BLaER1 (cell line): Measurements from ENCODE around the gene TXNDC5.

Experiments
- H3K27ac ChIP-seq: shearing (Covaris generic); formaldehyde crosslinking; 2 replicates; pipeline ENCODE4 v1.8.1; 2022
- H3K27me3 ChIP-seq: shearing (Covaris generic); formaldehyde crosslinking; 2 replicates; pipeline ENCODE4 v1.8.1; 2022
- H3K36me3 ChIP-seq: shearing (Covaris generic); formaldehyde crosslinking; 2 replicates; pipeline ENCODE4 v1.8.1; 2022
- H3K4me1 ChIP-seq: shearing (Covaris generic); formaldehyde crosslinking; 2 replicates; pipeline ENCODE4 v1.8.1; 2022
- H3K4me2 ChIP-seq: shearing (Covaris generic); formaldehyde crosslinking; 2 replicates; pipeline ENCODE4 v1.8.1; 2022
- H3K4me3 ChIP-seq: shearing (Covaris generic); formaldehyde crosslinking; 2 replicates; pipeline ENCODE4 v1.8.1; 2022
- H3K9ac ChIP-seq: shearing (Covaris generic); formaldehyde crosslinking; 2 replicates; pipeline ENCODE4 v1.8.1; 2022
- H3K9me3 ChIP-seq: shearing (Covaris generic); formaldehyde crosslinking; 2 replicates; pipeline ENCODE4 v1.8.1; 2022
- H4K20me1 ChIP-seq: shearing (Covaris generic); formaldehyde crosslinking; 2 replicates; pipeline ENCODE4 v1.8.1; 2022
- Cebpa-rat ChIP-seq: shearing (Covaris generic); IDR thresholded peaks from 2 replicates; pipeline ENCODE4 v1.8.1; 2022

The TXNDC5 gene

DNA sequence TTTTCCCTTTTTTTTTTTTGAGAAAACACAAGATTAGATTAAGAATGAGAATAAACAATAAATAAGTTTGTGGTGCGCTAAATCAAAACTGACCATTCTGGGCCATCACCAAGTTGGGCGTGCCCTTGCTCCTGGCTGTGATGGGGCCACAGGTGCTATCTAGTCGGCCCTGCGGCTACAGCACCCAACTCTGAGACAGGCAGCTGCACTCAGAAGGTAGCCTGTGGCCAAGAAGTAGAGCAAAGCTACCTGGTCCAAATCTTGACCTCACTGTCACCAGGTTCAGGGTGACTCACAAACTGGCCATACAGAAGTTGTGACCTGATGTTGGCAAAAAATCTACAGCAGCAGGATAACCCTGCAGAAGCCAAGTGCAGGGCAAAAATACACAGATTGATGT is 3.4 kb downstream of the TXNDC5 start:
- peaks cover 49% of the 10 kb centered on the region for H3K36me3 ChIP-seq
- H3K27me3 ChIP-seq = no peaks in the 10 kb centered on the region
- peaks cover 74% of the 10 kb centered on the region for H4K20me1 ChIP-seq
- no peak overlapping the region for H3K4me3 ChIP-seq
- H3K27ac ChIP-seq = no peak overlapping the region
- peaks cover 29% of the 10 kb centered on the region for H3K4me1 ChIP-seq
- H3K9ac ChIP-seq = no peak overlapping the region
- H3K9me3 ChIP-seq = no peaks in the 10 kb centered on the region
- TF ChIP-seq Cebpa-rat = no peak
- H3K4me2 ChIP-seq = no peak overlapping the region

DNA sequence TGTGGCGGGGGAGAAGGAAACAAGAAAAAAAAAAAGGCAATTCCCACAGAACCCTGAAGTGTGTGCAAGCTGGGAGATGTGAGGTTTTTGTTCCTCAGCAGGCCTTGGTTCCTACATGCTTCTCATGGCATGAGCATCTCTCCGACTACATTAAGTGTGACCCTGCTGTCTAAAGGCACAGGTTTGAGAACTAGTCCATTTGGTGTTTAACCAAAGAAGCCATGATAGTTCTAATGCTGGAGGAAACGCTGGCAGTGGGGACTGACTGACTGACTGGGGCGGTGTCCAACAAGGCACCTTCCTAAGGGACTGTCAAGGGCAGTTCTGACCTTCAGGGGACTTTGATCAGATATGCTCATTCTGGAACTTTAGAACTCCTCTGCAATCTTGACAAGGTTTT is 3.8 kb downstream of the TXNDC5 start:
- peaks cover 78% of the 10 kb centered on the region for H4K20me1 ChIP-seq
- H3K9ac ChIP-seq = no peak overlapping the region
- peaks cover 53% of the 10 kb centered on the region for H3K36me3 ChIP-seq
- H3K27ac ChIP-seq = no peak overlapping the region
- H3K4me1 ChIP-seq = peaks cover 29% of the 10 kb centered on the region
- H3K9me3 ChIP-seq = no peaks in the 10 kb centered on the region
- no peak for TF ChIP-seq Cebpa-rat
- no peaks in the 10 kb centered on the region for H3K27me3 ChIP-seq
- H3K4me3 ChIP-seq = no peak overlapping the region
- no peak overlapping the region for H3K4me2 ChIP-seq

DNA sequence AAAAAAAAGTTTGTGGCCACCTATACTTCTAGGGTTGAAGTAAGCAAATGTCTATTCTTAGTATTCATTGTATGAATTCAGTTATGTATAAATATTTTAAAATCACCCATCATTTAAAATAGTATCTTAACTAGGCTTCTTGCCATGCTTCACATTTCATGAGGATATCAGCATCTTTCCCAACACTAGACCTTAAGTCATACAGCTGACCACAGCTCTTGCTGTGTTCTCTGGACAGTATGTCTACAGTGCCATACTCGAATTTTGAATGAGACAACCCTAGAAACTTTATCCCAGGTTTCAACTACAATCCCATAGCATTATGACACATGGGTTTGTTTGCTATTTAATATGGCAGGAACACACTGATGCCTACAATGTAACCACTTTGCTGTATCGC is 5.2 kb downstream of the TXNDC5 start:
- Histone ChIP-seq H4K20me1 (peaks cover 91% of the 10 kb centered on the region), H3K9me3 (no peaks in the 10 kb centered on the region), H3K4me2 (no peak overlapping the region), H3K4me3 (no peak overlapping the region), H3K4me1 (peaks cover 22% of the 10 kb centered on the region), H3K9ac (no peak overlapping the region), H3K36me3 (peaks cover 66% of the 10 kb centered on the region), H3K27ac (no peak overlapping the region), H3K27me3 (no peaks in the 10 kb centered on the region)
- no peak for TF ChIP-seq Cebpa-rat

DNA sequence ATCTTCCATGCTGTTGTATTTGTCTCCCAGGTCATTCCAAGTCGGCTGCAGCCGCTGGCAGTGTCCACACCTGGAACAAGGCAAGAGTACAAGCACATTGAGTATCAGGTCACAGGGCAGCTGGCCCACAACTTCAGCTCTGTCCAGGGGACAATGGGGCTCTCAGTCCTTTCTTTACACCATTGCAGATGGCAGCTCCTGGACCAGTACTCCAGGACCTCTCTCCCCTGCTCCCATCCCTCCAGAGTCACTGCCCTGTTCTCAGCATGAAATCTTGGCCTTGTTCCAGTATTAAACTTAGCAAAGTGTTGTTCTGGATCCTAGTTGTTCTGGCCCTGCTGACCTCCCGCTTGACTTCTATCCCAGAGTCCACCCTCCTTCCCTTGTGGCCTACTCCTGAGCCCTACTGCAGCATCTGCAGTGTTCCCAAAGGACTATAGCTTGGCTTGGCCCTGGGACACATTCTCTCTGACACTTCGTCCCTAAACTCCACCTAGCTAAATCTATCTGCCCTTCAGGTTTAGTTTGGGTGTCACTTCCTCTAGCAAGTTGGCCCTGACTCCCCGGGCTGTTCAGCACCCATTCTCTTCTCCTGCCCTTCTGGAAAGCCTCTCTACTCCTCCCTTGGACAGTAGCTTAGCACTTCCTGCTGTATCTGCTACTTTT is 5.8 kb downstream of the TXNDC5 start:
- no peak overlapping the region for H3K4me3 ChIP-seq
- H3K9ac ChIP-seq = no peak overlapping the region
- no peaks in the 10 kb centered on the region for H3K9me3 ChIP-seq
- H3K27ac ChIP-seq = no peak overlapping the region
- no peak overlapping the region for H3K4me2 ChIP-seq
- H4K20me1 ChIP-seq = peaks cover 97% of the 10 kb centered on the region
- H3K4me1 ChIP-seq = peaks cover 22% of the 10 kb centered on the region
- no peak for TF ChIP-seq Cebpa-rat
- no peaks in the 10 kb centered on the region for H3K27me3 ChIP-seq
- peaks cover 73% of the 10 kb centered on the region for H3K36me3 ChIP-seq

DNA sequence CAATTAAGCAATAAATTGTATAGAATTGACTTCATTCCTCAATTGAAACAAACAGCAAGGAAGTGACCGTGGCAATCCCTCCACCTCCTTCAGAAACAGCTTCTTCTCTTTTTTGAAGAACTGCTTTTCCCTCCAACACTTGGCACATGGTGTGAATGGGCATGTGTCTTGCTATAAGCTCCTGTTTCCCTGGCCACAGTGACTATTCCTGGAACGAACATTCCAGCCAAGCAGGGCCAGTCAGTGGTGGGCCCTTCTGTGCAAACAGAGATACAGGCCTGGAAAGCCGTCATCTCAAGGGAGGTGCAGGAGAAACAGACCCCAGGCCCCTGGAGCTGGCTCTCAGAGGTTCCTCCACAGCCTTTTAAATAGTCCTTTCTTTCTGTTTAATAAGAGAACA is 6.9 kb downstream of the TXNDC5 start:
- Histone ChIP-seq H3K27ac (no peak overlapping the region), H3K4me3 (no peak overlapping the region), H3K4me1 (peaks cover 13% of the 10 kb centered on the region), H3K9me3 (no peaks in the 10 kb centered on the region), H3K27me3 (no peaks in the 10 kb centered on the region), H3K4me2 (no peak overlapping the region), H3K36me3 (peaks cover 83% of the 10 kb centered on the region), H4K20me1 (peaks cover 95% of the 10 kb centered on the region), H3K9ac (no peak overlapping the region)
- no peak for TF ChIP-seq Cebpa-rat

DNA sequence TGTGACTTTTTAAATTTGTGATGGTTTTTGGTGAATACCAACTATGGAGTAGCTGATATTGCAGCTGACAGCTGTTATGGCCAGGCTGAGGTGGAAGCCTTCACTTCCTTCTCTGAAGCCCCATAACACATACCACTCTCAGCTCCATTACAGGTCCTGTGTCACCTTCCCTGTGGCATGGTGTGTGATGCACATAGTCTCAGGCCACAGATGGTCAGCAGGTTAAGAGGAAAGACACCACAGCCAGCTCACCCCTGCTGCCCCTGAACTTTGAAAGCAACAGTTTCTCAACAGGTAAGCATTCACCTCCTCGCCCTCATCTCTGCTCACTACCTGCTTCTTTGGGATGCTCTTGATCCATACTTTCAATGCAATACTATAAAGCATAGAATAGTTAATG is 7.7 kb downstream of the TXNDC5 start:
- no peak for TF ChIP-seq Cebpa-rat
- H3K9me3 ChIP-seq = no peaks in the 10 kb centered on the region
- H3K36me3 ChIP-seq = peaks cover 91% of the 10 kb centered on the region
- peaks cover 8% of the 10 kb centered on the region; the same call in 1 of the 2 replicates for H3K4me1 ChIP-seq
- H3K9ac ChIP-seq = no peak overlapping the region
- no peak overlapping the region for H3K4me2 ChIP-seq
- H3K27ac ChIP-seq = no peak overlapping the region
- peaks cover 92% of the 10 kb centered on the region for H4K20me1 ChIP-seq
- no peak overlapping the region for H3K4me3 ChIP-seq
- no peaks in the 10 kb centered on the region for H3K27me3 ChIP-seq

DNA sequence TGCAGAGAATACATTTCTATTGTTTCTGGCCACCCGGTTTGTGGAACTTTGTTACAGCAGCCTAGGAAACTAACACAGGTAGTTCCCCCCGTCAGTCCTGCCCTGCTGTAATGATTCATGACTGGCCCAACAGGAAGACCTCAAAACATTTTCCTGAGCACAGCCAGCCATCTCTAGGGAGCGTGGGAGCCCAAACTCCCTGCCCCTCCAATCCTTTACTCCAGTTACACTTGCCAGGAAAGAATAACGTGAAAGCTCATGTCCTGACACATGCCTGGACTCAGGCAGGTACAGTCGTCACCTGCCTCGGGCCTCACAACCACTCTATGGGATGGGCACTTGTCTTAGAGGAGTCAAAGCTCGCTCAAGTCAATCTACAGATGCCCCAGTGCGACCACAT is 8.4 kb downstream of the TXNDC5 start:
- Histone ChIP-seq H4K20me1 (peaks cover 89% of the 10 kb centered on the region), H3K4me3 (no peak overlapping the region), H3K36me3 (peaks cover 92% of the 10 kb centered on the region), H3K9ac (no peak overlapping the region), H3K4me1 (0 out of 2 replicates have a peak, but pooled peaks cover 2% of the 10 kb centered on the region), H3K4me2 (no peak overlapping the region), H3K27ac (no peak overlapping the region), H3K9me3 (no peaks in the 10 kb centered on the region), H3K27me3 (no peaks in the 10 kb centered on the region)
- no peak for TF ChIP-seq Cebpa-rat

DNA sequence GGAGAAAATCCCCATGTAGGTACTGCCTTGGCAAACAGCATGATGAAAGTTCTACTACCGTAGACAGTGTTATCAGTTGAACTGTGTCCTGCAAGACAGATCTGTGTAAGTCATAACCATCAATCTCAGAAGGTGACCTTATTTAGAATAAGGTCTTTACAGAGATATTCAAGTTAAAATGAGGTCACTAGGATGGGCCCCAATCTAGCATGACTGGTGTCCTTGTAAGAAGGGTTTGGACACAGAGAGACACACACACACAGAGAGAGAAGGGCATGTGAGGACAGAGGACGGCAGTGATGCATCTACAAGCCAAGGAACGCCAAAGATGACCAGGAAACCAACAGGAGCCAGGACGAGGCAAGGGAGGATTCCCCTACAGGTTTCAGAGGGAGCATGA is 8.8 kb downstream of the TXNDC5 start:
- no peaks in the 10 kb centered on the region for H3K27me3 ChIP-seq
- TF ChIP-seq Cebpa-rat = no peak
- no peak overlapping the region for H3K9ac ChIP-seq
- peaks cover 90% of the 10 kb centered on the region for H3K36me3 ChIP-seq
- peaks cover 85% of the 10 kb centered on the region for H4K20me1 ChIP-seq
- no peaks in the 10 kb centered on the region for H3K4me1 ChIP-seq
- H3K4me3 ChIP-seq = no peak overlapping the region
- no peak overlapping the region for H3K4me2 ChIP-seq
- no peaks in the 10 kb centered on the region for H3K9me3 ChIP-seq
- no peak overlapping the region for H3K27ac ChIP-seq

DNA sequence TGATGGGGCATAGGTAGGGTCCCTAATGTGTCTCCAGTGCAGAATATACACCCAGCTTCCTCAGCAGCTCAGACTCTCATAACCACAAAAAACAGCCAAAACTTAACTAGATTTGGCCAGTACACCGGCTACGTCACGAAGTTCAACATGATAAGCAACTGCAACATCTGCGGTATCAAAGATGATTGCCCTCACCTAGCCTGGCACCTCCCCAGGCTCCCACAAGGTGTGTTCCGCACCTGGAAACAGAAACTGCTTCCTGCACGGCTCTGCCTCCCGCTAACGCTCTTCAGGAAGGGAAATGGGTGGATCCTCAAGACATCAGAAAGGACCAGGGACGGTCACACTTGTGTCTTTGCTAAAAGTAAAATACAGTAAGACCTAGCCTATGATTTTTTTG is 9.5 kb downstream of the TXNDC5 start:
- peaks cover 91% of the 10 kb centered on the region for H3K36me3 ChIP-seq

DNA sequence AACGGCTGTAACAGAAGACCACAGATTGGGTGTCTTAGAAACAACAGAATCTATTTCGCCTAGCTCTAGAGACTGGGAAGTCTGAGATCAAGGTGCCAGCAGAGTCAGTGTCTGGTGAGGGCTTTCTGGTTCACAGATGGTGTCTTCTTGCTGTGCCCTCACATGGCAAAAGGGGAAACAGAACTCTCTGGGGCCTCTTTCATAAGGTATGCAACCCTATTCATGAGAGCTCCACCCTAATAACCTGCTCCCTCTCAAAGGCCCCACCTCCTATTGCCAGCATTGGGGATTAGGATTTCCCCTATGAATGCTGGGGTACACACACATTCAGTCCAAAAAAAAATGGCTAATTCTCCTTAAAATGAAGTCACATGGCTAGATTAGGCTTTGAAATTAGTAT is 10.0 kb downstream of the TXNDC5 start:
- H3K27ac ChIP-seq = no peak overlapping the region
- no peaks in the 10 kb centered on the region for H3K27me3 ChIP-seq
- no peaks in the 10 kb centered on the region for H3K4me1 ChIP-seq
- H3K4me2 ChIP-seq = no peak overlapping the region
- no peak for TF ChIP-seq Cebpa-rat
- no peak overlapping the region for H3K4me3 ChIP-seq
- no peaks in the 10 kb centered on the region for H3K9me3 ChIP-seq
- no peak overlapping the region for H3K9ac ChIP-seq
- peaks cover 85% of the 10 kb centered on the region for H4K20me1 ChIP-seq
- H3K36me3 ChIP-seq = peaks cover 92% of the 10 kb centered on the region

More for the DNA sequence above, 9.5 kb downstream of the TXNDC5 start:
- Histone ChIP-seq H3K27me3 (no peaks in the 10 kb centered on the region), H3K4me2 (no peak overlapping the region), H3K27ac (no peak overlapping the region), H3K4me1 (no peaks in the 10 kb centered on the region), H4K20me1 (peaks cover 85% of the 10 kb centered on the region), H3K9ac (no peak overlapping the region), H3K4me3 (no peak overlapping the region), H3K9me3 (no peaks in the 10 kb centered on the region)
- no peak for TF ChIP-seq Cebpa-rat

DNA sequence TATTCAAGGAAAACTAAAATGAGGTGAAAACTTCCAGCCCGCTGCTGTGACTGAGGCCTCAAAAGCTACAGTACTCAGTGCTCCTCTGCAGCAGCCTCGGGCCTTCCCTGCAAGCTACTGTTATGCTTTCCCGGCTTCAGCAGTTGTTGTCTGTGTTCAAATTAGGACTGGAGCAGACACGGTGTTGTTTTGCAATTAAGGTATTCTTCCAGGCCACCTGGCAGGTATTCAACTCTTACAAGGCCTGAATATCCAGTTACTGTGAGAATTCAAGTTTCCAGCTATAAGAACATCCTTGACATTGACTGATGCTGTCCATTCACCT is 10.7 kb downstream of the TXNDC5 start:
- Histone ChIP-seq H3K9ac (no peak overlapping the region), H3K4me1 (no peaks in the 10 kb centered on the region), H4K20me1 (peaks cover 85% of the 10 kb centered on the region), H3K4me2 (no peak overlapping the region), H3K27ac (no peak overlapping the region), H3K36me3 (peaks cover 96% of the 10 kb centered on the region), H3K9me3 (no peaks in the 10 kb centered on the region), H3K4me3 (no peak overlapping the region), H3K27me3 (no peaks in the 10 kb centered on the region)
- no peak for TF ChIP-seq Cebpa-rat
